Ascending aorta (tissue), 2 donors: ENCODE data around the gene MRPS25. TPM values are rescaled to one million over a fixed set of nuclear protein-coding genes. Genes with fewer than 3 reads are reported as not detected.

Experiments
- DNase-seq, 2 donors: peaks; one replicate each; pipeline ENCODE4 v3.0.0-alpha.2; 2019; ENCODE audit warnings: low spot score in 2 of 2
- H3K27ac ChIP-seq, 2 donors: fragments of 200-600 bp; sonication (generic); one replicate each; pipeline ENCODE4 v1.5.1; 2016 to 2017; ENCODE audit warnings: mild to moderate bottlenecking in 1 of 2
- H3K27me3 ChIP-seq: fragments of 200-600 bp; sonication (generic); one replicate; pipeline ENCODE4 v1.5.1; 2017
- H3K36me3 ChIP-seq, 2 donors: fragments of 200-600 bp; sonication (generic); one replicate each; pipeline ENCODE4 v1.5.1; 2016
- H3K4me1 ChIP-seq, 2 donors: fragments of 200-600 bp; sonication (generic); one replicate each; pipeline ENCODE4 v1.5.1; 2016 to 2017; ENCODE audit warnings: mild to moderate bottlenecking in 1 of 2
- H3K4me3 ChIP-seq, 2 donors: fragments of 200-600 bp; sonication (generic); one replicate each; pipeline ENCODE4 v1.5.1; 2016 to 2017; ENCODE audit warnings: mild to moderate bottlenecking in 1 of 2
- H3K9me3 ChIP-seq, 2 donors: fragments of 200-600 bp; sonication (generic); one replicate each; pipeline ENCODE4 v1.5.1; 2016
- CTCF ChIP-seq, 3 experiments: fragments of 200-600 bp in 2 of 3; fragments of 450-650 bp in 1 of 3; sonication (generic) in 2 of 3; IDR thresholded peaks; one replicate each; pipeline ENCODE4 v1.5.1; 2016 to 2019; ENCODE audit warnings: antibody characterized with exemption in 3 of 3, mild to moderate bottlenecking in 1 of 3, moderate library complexity in 1 of 3
- intact Hi-C: fragments of 100-400 bp; cut with DNase I; formaldehyde crosslinking; loops from one replicate; pipeline ENCODE4 v1.15.1; 2023
- total RNA-seq: library from RNA; depleted of rRNA; stranded (reverse); fragments of >200 nt; gene quantifications from one replicate; pipeline ENCODE4 v1.1.0, GENCODE V29; 2016

The MRPS25 gene
- total RNA-seq, 1 donor from 2014 or later, result 8.1 TPM

- intact Hi-C loops, result no loop called here
Measured at GRCh38 chr3:15051531-15051930, 13.6 kb downstream of the MRPS25 start.

GRCh38 chr3:15050405-15051092, 14.6 kb downstream of the MRPS25 start:
- Histone ChIP-seq H3K36me3 (peaks cover 45 to 75% of the 10 kb centered on the region in 2 donors), H3K27me3 (no peaks in the 10 kb centered on the region), H3K4me3 (no peak overlapping the region), H3K27ac (no peak overlapping the region), H3K9me3 (no peaks in the 10 kb centered on the region), H3K4me1 (no peaks in the 10 kb centered on the region)
- TF ChIP-seq CTCF (IDR thresholded peaks at IDR 0.05), result no peak
- intact Hi-C loops, result no loop called here
- no peak for DNase-seq

More at GRCh38 chr3:15051531-15051930, 13.6 kb downstream of the MRPS25 start:
- Histone ChIP-seq H3K9me3 (no peaks in the 10 kb centered on the region), H3K4me3 (no peak overlapping the region), H3K27me3 (no peaks in the 10 kb centered on the region), H3K27ac (no peak overlapping the region), H3K36me3 (peaks cover 39 to 68% of the 10 kb centered on the region in 2 donors), H3K4me1 (no peaks in the 10 kb centered on the region)
- DNase-seq, result no peak
- peak in 2 of 3 experiments; percentile 18 to 35 for TF ChIP-seq CTCF (IDR thresholded peaks at IDR 0.05)

DNA sequence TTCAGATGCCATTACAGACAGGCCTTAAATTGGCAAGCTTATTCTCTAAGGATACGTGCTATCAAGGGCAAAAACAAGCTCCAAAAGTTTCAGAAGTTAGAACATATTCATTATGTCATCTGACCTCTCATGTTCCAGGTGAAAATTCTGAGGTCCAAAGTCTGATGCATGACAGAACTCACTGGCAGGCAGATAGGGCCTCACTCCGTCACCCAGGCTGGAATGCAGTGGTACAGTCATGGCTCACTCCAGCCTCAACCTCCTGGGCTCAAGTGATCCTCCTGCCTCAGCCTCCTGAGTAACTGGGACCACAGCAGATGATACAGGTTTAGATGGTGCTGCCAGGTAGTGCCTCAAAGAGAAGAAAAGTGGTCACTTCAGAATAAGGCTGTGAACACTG, 15.5 kb downstream of the MRPS25 start:
- no peaks in the 10 kb centered on the region for H3K4me1 ChIP-seq
- H3K27ac ChIP-seq, result no peak overlapping the region
- no peak for TF ChIP-seq CTCF (IDR thresholded peaks at IDR 0.05)
- H3K27me3 ChIP-seq, result no peaks in the 10 kb centered on the region
- H3K9me3 ChIP-seq, result no peaks in the 10 kb centered on the region
- H3K4me3 ChIP-seq, result no peak overlapping the region
- DNase-seq, result no peak
- H3K36me3 ChIP-seq, result peaks cover 53 to 83% of the 10 kb centered on the region in 2 donors
- intact Hi-C loops, result no loop called here

GRCh38 chr3:15045667-15046066, 19.4 kb downstream of the MRPS25 start:
- H3K27me3 ChIP-seq, result no peaks in the 10 kb centered on the region
- TF ChIP-seq CTCF (IDR thresholded peaks at IDR 0.05), result no peak
- H3K27ac ChIP-seq, result no peak overlapping the region
- intact Hi-C loops, result no loop called here
- H3K9me3 ChIP-seq, result no peaks in the 10 kb centered on the region
- no peak overlapping the region for H3K4me3 ChIP-seq
- no peaks in the 10 kb centered on the region for H3K4me1 ChIP-seq
- DNase-seq, result no peak
- H3K36me3 ChIP-seq, result peaks cover 63 to 89% of the 10 kb centered on the region in 2 donors

DNA sequence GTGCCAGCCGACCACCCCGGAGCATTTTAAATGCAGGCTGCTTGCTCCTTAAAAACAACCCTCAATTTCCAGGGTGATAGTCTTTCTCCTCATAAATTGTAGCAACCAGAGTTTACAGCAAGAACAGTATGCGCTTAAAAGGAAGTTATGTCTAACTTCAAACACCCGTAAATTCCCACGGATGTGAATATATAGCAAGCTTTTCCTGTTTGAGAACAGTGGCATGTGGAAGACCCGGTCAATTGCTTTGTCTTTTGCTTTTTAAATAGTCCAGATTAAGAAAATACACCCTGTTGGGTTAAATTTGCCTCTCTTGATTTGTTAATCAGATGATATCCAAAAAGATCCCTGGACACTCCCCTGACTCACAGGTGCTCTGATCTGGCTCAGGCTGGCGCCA, 20.8 kb downstream of the MRPS25 start:
- DNase-seq, result no peak
- intact Hi-C loops, result no loop called here

More for the DNA sequence above, 20.8 kb downstream of the MRPS25 start:
- Histone ChIP-seq H3K4me3 (no peak overlapping the region), H3K27ac (no peak overlapping the region), H3K36me3 (peaks cover 61 to 86% of the 10 kb centered on the region in 2 donors), H3K4me1 (no peaks in the 10 kb centered on the region), H3K9me3 (no peaks in the 10 kb centered on the region), H3K27me3 (no peaks in the 10 kb centered on the region)
- no peak for TF ChIP-seq CTCF (IDR thresholded peaks at IDR 0.05)
